Breast epithelium (tissue), 4 donors: ENCODE results near the gene ADGRB2. TPM values are rescaled to one million over a fixed set of nuclear protein-coding genes. Genes with fewer than 3 reads are reported as not detected.

Experiments used
- DNase-seq, 2 donors: peaks; one replicate each; pipeline ENCODE4 v3.0.0-alpha.2; 2019; ENCODE audit warnings: low spot score in 2 of 2
- H3K27ac ChIP-seq, 2 donors: fragments of 200-600 bp; sonication (generic) in 1 of 2; one replicate each; pipeline ENCODE4 v1.5.1; 2016 to 2019; ENCODE audit warnings: mild to moderate bottlenecking in 1 of 2
- H3K27me3 ChIP-seq, 2 donors: fragments of 200-600 bp; sonication (generic) in 1 of 2; one replicate each; pipeline versions ENCODE4 v1.5.1 to v1.6.0; 2017 to 2019; ENCODE audit warnings: control low read depth in 1 of 2, mild to moderate bottlenecking in 1 of 2
- H3K36me3 ChIP-seq: fragments of 200-600 bp; one replicate; pipeline ENCODE4 v1.5.1; 2019
- H3K4me1 ChIP-seq, 2 donors: fragments of 200-600 bp; sonication (generic); one replicate each; pipeline ENCODE4 v1.5.1; 2016 to 2019; ENCODE audit warnings: control low read depth in 1 of 2
- H3K4me3 ChIP-seq, 3 donors: fragments of 200-600 bp; sonication (generic); 1 replicate in 2 of 3; 2 replicates in 1 of 3; pipeline ENCODE4 v1.5.1; 2016 to 2019; ENCODE audit warnings: mild to moderate bottlenecking in 3 of 3, moderate library complexity in 2 of 3
- H3K9me3 ChIP-seq, 2 donors: fragments of 200-600 bp; sonication (generic) in 1 of 2; one replicate each; pipeline ENCODE4 v1.5.1; 2016 to 2019; ENCODE audit warnings: control low read depth in 1 of 2
- POLR2A ChIP-seq: fragments of 450-650 bp; IDR thresholded peaks from one replicate; pipeline ENCODE4 v1.6.1; 2016; ENCODE audit warnings: antibody characterized with exemption, mild to moderate bottlenecking, moderate library complexity
- POLR2AphosphoS5 ChIP-seq, 3 donors: sonication (generic); formaldehyde crosslinking; IDR thresholded peaks; one replicate each; pipeline ENCODE4 v1.6.1; 2017; ENCODE audit warnings: antibody characterized with exemption in 3 of 3
- intact Hi-C: fragments of 100-400 bp; cut with DNase I; formaldehyde crosslinking; loops from one replicate; pipeline ENCODE4 v1.15.1; 2023; ENCODE audit warnings: low total_unique reads
- total RNA-seq, 3 donors: library from RNA; depleted of rRNA; stranded (reverse); fragments of >200 nt; gene quantifications; one replicate each; pipeline ENCODE4 v1.1.0, GENCODE V29; 2016
- TF ChIP-seq, protein P1 (sequence below), 3 donors: fragments of 450-650 bp; IDR thresholded peaks; one replicate each; pipeline ENCODE4 v1.5.1; 2016 to 2017; ENCODE audit warnings: antibody characterized with exemption in 3 of 3, mild to moderate bottlenecking in 3 of 3, moderate library complexity in 3 of 3

Gene ADGRB2
- total RNA-seq = 1 to 10 TPM; 1.3 to 4.9 (median 2.9) TPM

DNA sequence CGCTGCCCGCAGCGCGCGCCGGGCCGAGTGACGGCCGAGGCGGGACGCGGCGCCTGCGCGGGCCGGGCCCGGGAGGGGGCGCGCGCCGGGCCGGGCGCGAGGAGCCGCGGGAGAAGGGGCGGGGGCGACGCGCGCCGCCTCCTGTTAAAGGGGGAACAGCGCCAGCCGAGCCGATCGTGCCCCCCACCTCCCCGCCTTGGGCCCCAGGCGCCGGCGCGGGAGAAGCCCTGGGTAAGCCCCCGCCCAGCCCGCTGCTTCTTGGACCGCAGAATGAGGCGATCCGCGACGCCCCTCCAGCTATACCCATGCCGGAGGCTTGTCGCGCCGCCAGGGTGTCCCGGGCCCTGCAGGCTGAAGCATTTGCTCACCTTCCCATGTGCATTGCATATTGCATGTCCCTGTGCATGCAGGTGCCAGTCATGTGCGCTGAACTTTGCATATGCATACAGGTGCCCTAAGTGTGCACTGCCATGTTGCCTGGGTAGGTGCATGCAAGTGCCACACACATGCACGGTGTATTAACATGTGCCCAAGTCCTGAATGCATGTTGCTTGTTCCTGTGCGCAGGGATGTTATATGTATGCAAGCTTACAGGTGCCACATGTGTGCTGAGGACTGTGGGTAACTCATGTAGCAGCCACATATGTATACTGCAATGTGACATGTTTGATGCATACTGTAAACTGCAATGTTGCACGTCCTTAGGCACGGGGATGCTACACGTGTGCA is at the start of gene ADGRB2:
Gene ADGRB2, minus strand, starts transcription at position 29 of the 729 bp plus-strand sequence. CDS start 7,119 bp downstream, outside the sequence.
- Histone ChIP-seq H3K9me3 (no peaks in the 10 kb centered on the region), H3K27ac (no peak within 1 kb of the TSS), H3K4me1 (peaks cover 7 to 16% of the 10 kb centered on the region in 2 donors), H3K27me3 (peaks cover 0 to 11% of the 10 kb centered on the region in 2 donors), H3K4me3 (peak within 1 kb of the TSS; percentile 43 to 84 (median 61)), H3K36me3 (no peaks in the 10 kb centered on the region)
- intact Hi-C loops = no loop called here
- TF ChIP-seq, protein P1, sequence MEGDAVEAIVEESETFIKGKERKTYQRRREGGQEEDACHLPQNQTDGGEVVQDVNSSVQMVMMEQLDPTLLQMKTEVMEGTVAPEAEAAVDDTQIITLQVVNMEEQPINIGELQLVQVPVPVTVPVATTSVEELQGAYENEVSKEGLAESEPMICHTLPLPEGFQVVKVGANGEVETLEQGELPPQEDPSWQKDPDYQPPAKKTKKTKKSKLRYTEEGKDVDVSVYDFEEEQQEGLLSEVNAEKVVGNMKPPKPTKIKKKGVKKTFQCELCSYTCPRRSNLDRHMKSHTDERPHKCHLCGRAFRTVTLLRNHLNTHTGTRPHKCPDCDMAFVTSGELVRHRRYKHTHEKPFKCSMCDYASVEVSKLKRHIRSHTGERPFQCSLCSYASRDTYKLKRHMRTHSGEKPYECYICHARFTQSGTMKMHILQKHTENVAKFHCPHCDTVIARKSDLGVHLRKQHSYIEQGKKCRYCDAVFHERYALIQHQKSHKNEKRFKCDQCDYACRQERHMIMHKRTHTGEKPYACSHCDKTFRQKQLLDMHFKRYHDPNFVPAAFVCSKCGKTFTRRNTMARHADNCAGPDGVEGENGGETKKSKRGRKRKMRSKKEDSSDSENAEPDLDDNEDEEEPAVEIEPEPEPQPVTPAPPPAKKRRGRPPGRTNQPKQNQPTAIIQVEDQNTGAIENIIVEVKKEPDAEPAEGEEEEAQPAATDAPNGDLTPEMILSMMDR (IDR thresholded peaks at IDR 0.05) = no peak
- no peak for TF ChIP-seq POLR2AphosphoS5 (IDR thresholded peaks at IDR 0.05)
- no peak for TF ChIP-seq POLR2A
- DNase-seq = no peak

- no peaks in the 10 kb centered on the region for H3K9me3 ChIP-seq
- no peaks in the 10 kb centered on the region for H3K27me3 ChIP-seq
- H3K4me1 ChIP-seq = no peaks in the 10 kb centered on the region
- TF ChIP-seq, protein P1 (IDR thresholded peaks at IDR 0.05) = no peak
- TF ChIP-seq POLR2A = no peak
- TF ChIP-seq POLR2AphosphoS5 (IDR thresholded peaks at IDR 0.05) = no peak
- no peak overlapping the region for H3K4me3 ChIP-seq
- intact Hi-C loops = no loop called here
- no peak for DNase-seq
- H3K27ac ChIP-seq = no peak overlapping the region
- H3K36me3 ChIP-seq = no peaks in the 10 kb centered on the region
Measured at GRCh38 chr1:31812158-31812829, 48.2 kb upstream of the ADGRB2 start.

DNA sequence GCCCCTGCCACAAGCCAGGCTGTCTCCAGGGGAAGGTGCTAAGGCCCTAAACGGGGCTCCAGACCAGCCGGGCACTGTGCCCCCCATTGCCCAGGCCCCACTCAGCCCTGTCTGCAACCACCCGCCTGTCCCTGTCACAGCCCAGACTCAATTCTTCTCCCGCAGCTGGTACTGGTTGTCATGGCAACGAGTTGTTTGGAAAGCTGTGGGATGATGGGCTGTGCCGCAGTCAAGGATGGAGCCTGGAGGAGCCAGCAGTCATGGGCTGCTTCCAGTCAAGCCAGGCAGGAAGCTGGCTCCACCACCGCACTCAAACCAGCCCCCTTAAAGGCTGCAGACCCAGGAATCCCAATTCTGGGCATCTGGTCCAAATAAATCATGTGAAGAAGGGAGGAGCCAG is 47.5 kb upstream of the ADGRB2 start:
- Histone ChIP-seq H3K36me3 (no peaks in the 10 kb centered on the region), H3K9me3 (no peaks in the 10 kb centered on the region), H3K4me3 (no peak overlapping the region), H3K27ac (no peak overlapping the region), H3K4me1 (no peaks in the 10 kb centered on the region), H3K27me3 (no peaks in the 10 kb centered on the region)
- DNase-seq = no peak
- intact Hi-C loops = no loop called here
- TF ChIP-seq, protein P1 (IDR thresholded peaks at IDR 0.05) = no peak
- TF ChIP-seq POLR2A = no peak
- no peak for TF ChIP-seq POLR2AphosphoS5 (IDR thresholded peaks at IDR 0.05)

DNA sequence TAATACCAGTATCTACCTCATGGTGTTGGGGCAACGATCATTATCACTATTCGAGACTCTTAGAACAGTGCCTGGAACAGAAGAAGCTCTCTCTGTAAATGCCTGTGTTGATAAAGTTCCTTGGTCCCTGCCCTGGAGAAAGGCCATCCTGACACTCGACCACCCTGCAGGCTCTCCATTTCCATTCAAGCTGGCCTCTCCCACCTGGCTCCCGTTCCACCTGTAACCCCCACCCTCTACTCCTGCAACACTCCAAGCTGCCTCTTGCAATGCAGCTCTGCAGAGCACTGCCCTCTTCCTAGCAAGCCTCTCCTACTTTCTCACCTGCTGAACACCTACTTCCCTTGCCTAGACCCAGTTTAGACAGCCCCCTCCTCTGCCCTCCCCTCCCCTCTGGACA is 45.6 kb upstream of the ADGRB2 start:
- no peaks in the 10 kb centered on the region for H3K27me3 ChIP-seq
- H3K36me3 ChIP-seq = no peaks in the 10 kb centered on the region
- H3K4me3 ChIP-seq = no peak overlapping the region
- no peaks in the 10 kb centered on the region for H3K9me3 ChIP-seq
- DNase-seq = no peak
- no peaks in the 10 kb centered on the region for H3K4me1 ChIP-seq
- TF ChIP-seq POLR2AphosphoS5 (IDR thresholded peaks at IDR 0.05) = no peak
- no peak for TF ChIP-seq POLR2A
- TF ChIP-seq, protein P1 (IDR thresholded peaks at IDR 0.05) = no peak
- intact Hi-C loops = no loop called here
- H3K27ac ChIP-seq = no peak overlapping the region
